Muscle of leg (tissue), 11 donors: Measurements from ENCODE around the gene TREM2. TPM values are rescaled to one million over a fixed set of nuclear protein-coding genes. Genes with fewer than 3 reads are reported as not detected.
A peak's percentile ranks its signal among the peaks of the same experiment; 100 is the strongest.

ENCODE experiments used
- DNase-seq: peaks from one replicate; pipeline ENCODE4 v3.0.0; 2013
- H3K27ac ChIP-seq: one replicate; pipeline ENCODE4 v1.5.1; 2013; ENCODE audit warnings: mild to moderate bottlenecking, low read length, control low read depth
- H3K27me3 ChIP-seq: one replicate; pipeline ENCODE4 v1.6.1; 2013; ENCODE audit warnings: low read length; ENCODE audit not compliant: control insufficient read depth, insufficient read depth
- H3K36me3 ChIP-seq: one replicate; pipeline ENCODE4 v1.6.1; 2013; ENCODE audit warnings: low read length; ENCODE audit not compliant: control insufficient read depth, insufficient read depth
- H3K4me1 ChIP-seq: one replicate; pipeline ENCODE4 v1.6.1; 2013; ENCODE audit warnings: low read length; ENCODE audit not compliant: control insufficient read depth, insufficient read depth
- H3K4me3 ChIP-seq: one replicate; pipeline ENCODE4 v1.5.1; 2013; ENCODE audit warnings: low read length, control low read depth
- H3K9me3 ChIP-seq: replicated peaks from 2 replicates; pipeline ENCODE4 v1.6.1; 2013; ENCODE audit warnings: low read depth, low read length; ENCODE audit not compliant: control insufficient read depth
- WGBS: methylation state at CpG from one replicate; pipeline ENCODE4 v1.1.5; 2013; ENCODE audit warnings: missing lambda C conversion rate; ENCODE audit not compliant: insufficient coverage; 5-methylcytosine and 5-hydroxymethylcytosine counted together
- polyA plus RNA-seq, 8 donors: library from polyadenylated mRNA; unstranded; fragments of 120-200 nt; gene quantifications; one replicate each; pipeline versions ENCODE4 v1.2.1 to v1.2.3, GENCODE V29; 2013; ENCODE audit warnings: inconsistent platforms in 1 of 8, low replicate concordance in 1 of 8; ENCODE audit not compliant: insufficient read length in 8 of 8, insufficient read depth in 1 of 8
- total RNA-seq: library from RNA; stranded (reverse); fragments of 120-200 nt; gene quantifications from one replicate; pipeline ENCODE4 v1.2.4, GENCODE V29; 2013

The TREM2 gene
- total and polyA plus RNA-seq, 9 donors = 0.15 to 3.6 (median 0.71) TPM

DNA sequence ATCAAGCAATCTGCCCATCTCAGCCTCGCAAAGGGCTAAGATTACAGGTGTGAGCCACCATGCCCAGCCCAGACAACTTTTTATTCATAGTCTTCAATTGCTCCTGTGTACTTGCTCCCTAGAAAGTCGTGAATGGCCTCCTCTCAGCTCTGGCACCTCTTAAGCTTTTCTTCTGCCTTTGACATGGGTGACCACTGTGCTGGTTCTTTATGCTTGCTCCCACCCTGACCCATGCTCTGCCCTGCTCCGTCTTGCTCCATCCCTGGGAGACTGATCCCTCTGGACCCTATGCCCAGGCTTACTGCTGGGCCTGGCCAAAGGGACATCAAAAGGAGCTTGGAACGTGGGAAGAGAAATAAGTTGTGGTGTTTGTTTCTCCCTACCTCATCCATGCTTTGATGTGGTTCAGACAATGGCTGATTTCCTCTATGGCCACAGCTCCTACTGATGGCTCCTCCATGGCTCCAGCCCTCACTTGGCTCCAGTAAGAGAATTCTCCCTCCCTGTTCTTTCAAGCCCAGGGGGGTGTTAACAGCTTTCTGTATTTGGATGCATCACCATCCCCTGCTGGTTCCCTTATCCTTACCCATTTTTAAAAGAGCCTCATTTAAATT lies 7.7 kb upstream of the TREM2 start:
- no peaks in the 10 kb centered on the region for H3K36me3 ChIP-seq
- H3K4me3 ChIP-seq = no peak overlapping the region
- no peak overlapping the region for H3K27ac ChIP-seq
- 75% methylated on average over 2 of the region's 4 CpGs for WGBS
- H3K4me1 ChIP-seq = no peaks in the 10 kb centered on the region
- no peak for DNase-seq
- H3K27me3 ChIP-seq = peaks cover 5% of the 10 kb centered on the region
- H3K9me3 ChIP-seq = no peaks in the 10 kb centered on the region

DNA sequence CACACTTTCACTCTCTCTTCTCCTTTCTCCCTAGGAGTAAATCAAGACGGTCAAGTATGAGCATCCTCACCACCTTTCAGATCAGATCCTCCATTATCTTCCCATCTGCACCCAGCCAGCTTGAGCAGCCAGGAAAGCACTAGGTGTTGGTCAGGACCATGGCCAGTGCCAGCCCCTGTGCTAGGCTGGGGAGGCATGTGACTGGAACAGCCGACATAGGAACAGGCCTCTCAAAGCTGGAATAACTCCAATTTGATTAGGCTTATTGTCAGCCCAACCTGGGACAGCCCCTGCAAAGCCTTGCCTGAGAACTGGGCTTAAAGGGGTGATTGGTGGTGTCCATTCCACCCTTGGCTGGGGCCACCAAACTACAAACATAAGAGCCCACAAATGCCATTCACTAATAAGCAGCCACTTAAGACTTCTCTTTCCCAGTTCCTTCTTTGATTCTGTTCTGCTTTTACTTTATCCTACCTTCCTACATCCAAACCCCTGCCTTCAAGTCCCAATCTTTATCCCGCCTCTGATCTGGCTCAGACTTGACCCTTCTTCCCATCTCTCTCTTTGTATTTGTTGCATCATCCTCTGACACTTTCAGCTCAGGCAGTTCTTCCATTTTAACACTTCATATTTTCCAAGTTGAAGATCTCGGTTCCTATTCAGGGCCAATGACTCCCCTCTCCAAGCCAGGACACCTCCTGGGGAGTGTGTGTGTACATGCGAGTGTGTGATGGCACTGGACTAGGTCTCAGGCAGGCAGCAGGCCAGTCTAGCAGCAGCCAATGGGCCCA lies 4.5 kb upstream of the TREM2 start:
- 85% methylated on average over 2 of the region's 5 CpGs for WGBS
- Histone ChIP-seq H3K36me3 (no peaks in the 10 kb centered on the region), H3K9me3 (no peaks in the 10 kb centered on the region), H3K4me1 (no peaks in the 10 kb centered on the region), H3K27ac (no peak overlapping the region), H3K4me3 (no peak overlapping the region), H3K27me3 (peaks cover 5% of the 10 kb centered on the region)
- DNase-seq = peak; percentile 29

DNA sequence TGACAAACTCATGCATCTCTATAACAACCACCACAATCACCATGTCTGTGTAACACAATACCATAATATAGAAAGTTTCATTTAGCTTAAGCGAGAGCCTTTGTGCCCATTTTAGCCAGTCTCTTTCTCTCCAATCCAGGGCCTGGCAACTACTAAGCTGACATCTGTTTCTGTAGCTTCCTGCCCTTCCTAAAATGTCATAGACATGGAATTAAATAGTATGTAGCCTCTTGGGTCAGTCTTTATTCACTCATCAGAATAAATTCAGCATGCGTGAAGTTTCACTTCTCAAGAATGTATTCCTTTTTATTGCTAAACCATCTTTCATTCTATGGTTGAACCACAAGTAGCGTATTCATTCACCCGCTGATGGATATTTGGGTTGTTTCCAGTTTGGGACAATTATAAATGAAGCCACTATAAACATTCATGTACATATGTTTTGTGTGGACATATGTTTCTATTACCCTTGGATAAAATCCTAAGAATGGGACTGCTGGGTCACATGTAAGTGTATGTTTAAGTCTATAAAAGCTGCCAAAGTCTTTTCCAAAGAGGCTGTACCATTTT lies 1.7 kb upstream of the TREM2 start:
- Histone ChIP-seq H3K9me3 (no peaks in the 10 kb centered on the region), H3K36me3 (no peaks in the 10 kb centered on the region), H3K27me3 (no peaks in the 10 kb centered on the region), H3K4me3 (no peak overlapping the region), H3K4me1 (peaks cover 6% of the 10 kb centered on the region), H3K27ac (no peak overlapping the region)
- no peak for DNase-seq
- no CpG with 5 or more reads among the region's 4 CpGs for WGBS

DNA sequence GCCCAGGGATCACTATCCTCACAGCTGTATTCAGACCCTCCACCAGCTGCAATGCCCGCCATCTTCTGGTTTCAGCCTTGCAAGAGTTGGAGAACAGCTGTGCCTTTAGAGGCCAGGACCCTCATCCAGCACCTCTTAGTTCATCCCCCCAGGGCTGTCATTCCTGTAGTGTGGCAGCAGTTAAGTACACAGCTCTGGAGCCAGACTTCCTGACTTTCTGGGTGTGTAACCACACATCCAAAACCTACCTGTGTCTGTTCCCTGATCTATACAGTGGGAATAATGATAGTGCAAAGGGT lies 452 bp upstream of the TREM2 start:
- no peak for DNase-seq
- 67% methylated on average over 1 of the region's 1 CpG for WGBS
- H3K4me3 ChIP-seq = no peak overlapping the region
- peaks cover 17% of the 10 kb centered on the region for H3K4me1 ChIP-seq
- no peaks in the 10 kb centered on the region for H3K9me3 ChIP-seq
- no peak overlapping the region for H3K27ac ChIP-seq
- no peaks in the 10 kb centered on the region for H3K36me3 ChIP-seq
- H3K27me3 ChIP-seq = peaks cover 2% of the 10 kb centered on the region

DNA sequence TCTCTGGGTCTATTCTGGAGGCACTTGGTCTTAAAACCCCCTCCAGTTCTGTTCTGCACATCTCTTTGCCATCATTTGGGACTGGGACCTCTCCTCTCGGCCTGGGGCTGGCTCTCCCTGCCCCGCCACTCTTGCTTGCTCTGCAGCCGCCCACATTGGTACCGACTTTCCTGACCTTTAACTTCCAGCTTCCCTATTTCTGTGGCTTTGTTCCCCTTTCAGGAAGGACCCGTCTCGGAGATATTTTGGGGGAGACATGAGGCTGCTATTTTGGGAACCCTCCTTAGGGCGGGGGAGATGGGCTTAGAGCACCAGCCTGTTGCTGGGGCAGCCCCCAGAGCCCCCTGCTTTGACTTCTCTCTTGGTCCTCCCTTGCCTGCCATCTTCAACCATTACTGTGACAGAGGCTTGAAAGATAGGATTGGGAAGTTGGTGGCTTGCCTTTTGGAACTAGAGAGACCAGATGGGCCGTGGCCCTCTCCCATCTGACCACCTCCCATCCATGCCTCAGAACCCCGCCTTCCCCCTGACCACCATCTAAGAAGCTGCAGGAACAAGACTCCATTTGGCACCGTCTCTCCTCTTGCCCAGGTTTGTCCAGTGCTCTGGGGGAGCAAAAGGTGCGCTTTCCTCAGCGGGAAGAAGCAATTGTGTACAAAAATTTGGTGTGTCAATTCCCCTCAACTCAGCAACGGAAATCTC lies 914 bp downstream of the TREM2 start:
- Histone ChIP-seq H3K9me3 (no peaks in the 10 kb centered on the region), H3K36me3 (no peaks in the 10 kb centered on the region), H3K27me3 (peaks cover 2% of the 10 kb centered on the region), H3K27ac (no peak overlapping the region), H3K4me3 (no peak overlapping the region), H3K4me1 (peaks cover 17% of the 10 kb centered on the region)
- 81% methylated on average over 4 of the region's 13 CpGs for WGBS
- DNase-seq = peak; percentile 22

DNA sequence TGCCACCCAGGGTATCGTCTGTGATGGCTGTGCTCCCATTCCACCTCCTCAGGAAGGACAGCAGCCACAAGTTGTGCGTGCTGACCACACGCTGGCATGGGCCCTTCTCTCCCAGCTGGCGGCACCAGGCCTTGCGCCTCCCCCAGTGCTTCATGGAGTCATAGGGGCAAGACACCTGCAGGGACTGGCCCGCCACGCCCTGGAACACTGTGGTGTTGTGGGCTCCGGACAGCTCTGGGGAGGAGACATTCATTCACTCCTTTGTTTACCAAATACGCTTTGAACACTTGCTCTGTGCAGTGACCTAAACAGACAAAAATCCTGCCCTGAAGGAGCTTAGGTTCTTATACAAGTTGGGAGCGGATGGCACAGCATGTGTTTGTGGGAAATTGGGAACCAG lies 1.5 kb downstream of the TREM2 start:
- H3K27ac ChIP-seq = no peak overlapping the region
- WGBS = 93% methylated on average over 3 of the region's 10 CpGs
- peaks cover 2% of the 10 kb centered on the region for H3K27me3 ChIP-seq

DNA sequence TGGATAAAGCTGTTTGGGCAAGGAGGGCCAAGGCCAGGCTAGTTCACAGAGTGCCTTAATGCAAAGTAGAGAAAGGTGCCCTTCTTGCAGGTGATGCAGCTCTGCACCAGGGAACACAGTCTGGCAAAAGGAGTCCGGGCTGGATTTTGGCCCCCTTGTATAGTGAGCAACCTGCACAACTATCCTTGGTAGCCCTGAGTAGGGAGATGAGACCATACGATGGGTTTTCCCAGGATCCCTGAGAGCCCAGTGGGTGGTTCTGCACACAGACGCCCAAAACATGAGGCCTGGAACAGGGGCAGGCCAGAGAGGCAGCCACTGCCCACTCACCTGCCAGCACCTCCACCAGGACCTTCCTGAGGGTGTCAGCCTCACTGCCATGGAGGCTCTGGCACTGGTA lies 2.0 kb downstream of the TREM2 start:
- H3K36me3 ChIP-seq = no peaks in the 10 kb centered on the region
- H3K4me1 ChIP-seq = peaks cover 17% of the 10 kb centered on the region
- WGBS = 67% methylated on average over 3 of the region's 3 CpGs
- no peak for DNase-seq
- no peak overlapping the region for H3K4me3 ChIP-seq
- H3K9me3 ChIP-seq = no peaks in the 10 kb centered on the region
- peaks cover 2% of the 10 kb centered on the region for H3K27me3 ChIP-seq
- no peak overlapping the region for H3K27ac ChIP-seq

More for the DNA sequence above, 1.5 kb downstream of the TREM2 start:
- Histone ChIP-seq H3K36me3 (no peaks in the 10 kb centered on the region), H3K4me3 (no peak overlapping the region), H3K4me1 (peaks cover 17% of the 10 kb centered on the region), H3K9me3 (no peaks in the 10 kb centered on the region)
- no peak for DNase-seq

DNA sequence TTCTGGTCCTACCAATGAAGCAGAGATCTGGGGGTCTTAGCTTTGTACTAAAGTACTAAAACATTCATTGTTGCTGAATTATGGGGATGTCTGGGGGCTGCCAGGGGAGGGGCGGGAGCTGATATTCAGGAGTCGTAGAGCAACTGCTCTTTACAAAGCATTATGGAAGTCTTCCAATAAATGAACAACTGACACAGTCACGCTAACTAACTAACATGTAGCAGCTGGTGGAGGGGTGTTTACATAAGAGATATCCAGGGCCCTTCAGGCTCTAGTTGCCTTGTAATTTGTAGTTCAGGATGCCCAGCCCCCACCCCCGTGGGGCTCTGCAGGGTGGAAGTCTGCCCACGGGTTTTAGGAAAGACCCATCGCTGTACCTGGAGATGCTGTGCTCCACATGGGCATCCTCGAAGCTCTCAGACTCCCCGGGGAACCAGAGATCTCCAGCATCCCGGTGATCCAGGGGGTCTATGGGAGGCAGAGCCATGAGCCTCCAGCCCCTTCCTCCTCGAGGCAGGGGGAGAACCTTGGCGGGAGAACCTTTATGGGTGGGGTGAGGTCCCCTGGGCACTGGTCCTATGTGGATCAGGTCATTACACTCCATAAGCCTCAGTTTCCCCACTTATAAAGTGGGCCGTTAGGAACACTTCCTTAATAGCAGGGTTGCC lies 3.4 kb downstream of the TREM2 start:
- Histone ChIP-seq H3K4me1 (peaks cover 17% of the 10 kb centered on the region), H3K4me3 (no peak overlapping the region), H3K9me3 (no peaks in the 10 kb centered on the region), H3K27me3 (peaks cover 2% of the 10 kb centered on the region), H3K27ac (no peak overlapping the region), H3K36me3 (no peaks in the 10 kb centered on the region)
- WGBS = 81% methylated on average over 7 of the region's 12 CpGs
- peak; percentile 60 for DNase-seq

DNA sequence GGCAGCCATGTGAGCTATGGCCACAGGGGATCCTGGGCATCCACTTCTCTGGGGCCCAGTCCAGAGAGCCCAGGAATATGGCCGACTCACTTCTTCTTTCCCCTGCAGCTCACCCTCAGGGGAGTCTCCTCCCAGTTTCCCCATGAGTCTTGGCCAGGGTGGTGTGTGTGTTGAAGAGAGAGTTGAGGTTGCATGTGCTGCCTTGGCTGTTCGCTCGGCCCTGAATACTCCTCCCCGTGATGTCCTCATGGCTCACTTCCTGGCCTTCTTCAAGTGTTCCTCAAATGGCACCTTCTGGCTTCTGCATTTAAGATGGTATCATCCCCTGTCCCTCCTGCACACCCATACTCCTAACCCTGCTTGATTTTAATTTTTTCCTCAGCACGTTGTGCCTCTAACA lies 5.6 kb downstream of the TREM2 start:
- WGBS = 85% methylated on average over 4 of the region's 5 CpGs

DNA sequence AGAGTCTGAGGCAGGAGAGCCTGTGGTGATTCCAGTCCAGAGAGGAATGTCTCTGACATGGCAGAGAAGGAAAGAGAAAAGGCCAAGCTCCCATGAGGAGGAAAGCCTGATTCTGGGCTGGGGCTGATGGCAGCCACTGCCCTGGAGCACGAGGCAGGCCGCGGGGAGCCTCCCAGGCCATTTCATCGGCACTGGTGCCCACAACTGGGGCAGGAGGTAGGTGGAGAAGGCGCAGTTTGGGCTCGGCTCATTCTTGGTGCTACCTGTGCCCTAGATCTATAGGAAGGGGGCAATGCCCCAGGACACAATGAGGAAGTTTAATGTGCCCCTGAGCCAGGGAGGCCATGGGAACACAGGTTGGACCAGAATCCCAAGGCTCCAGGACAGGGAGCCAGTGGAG lies 6.1 kb downstream of the TREM2 start:
- H3K4me3 ChIP-seq = no peak overlapping the region
- 91% methylated on average over 6 of the region's 6 CpGs for WGBS
- H3K4me1 ChIP-seq = peaks cover 17% of the 10 kb centered on the region
- H3K9me3 ChIP-seq = no peaks in the 10 kb centered on the region
- no peak overlapping the region for H3K27ac ChIP-seq
- H3K27me3 ChIP-seq = peaks cover 2% of the 10 kb centered on the region
- H3K36me3 ChIP-seq = no peaks in the 10 kb centered on the region
- DNase-seq = no peak

More for the DNA sequence above, 5.6 kb downstream of the TREM2 start:
- Histone ChIP-seq H3K9me3 (no peaks in the 10 kb centered on the region), H3K27me3 (peaks cover 2% of the 10 kb centered on the region), H3K4me3 (no peak overlapping the region), H3K4me1 (peaks cover 17% of the 10 kb centered on the region), H3K27ac (no peak overlapping the region), H3K36me3 (no peaks in the 10 kb centered on the region)
- DNase-seq = peak; percentile 28
